GF-D8 (cell line): Measurements from ENCODE around the gene KIF26A.

Source experiments
- DNase-seq: peaks from one replicate; lab custom pipeline; 2025; lab: John Stamatoyannopoulos, UW

The KIF26A gene

GRCh38 chr14:104101086-104101621 lies 37.2 kb upstream of the KIF26A start:
- DNase-seq, result no peak

- DNase-seq, result no peak
Measured at GRCh38 chr14:104101651-104102281, 36.6 kb upstream of the KIF26A start.

GRCh38 chr14:104102282-104102914 lies 36.0 kb upstream of the KIF26A start:
- DNase-seq, result no peak

- no peak for DNase-seq
Measured at GRCh38 chr14:104103061-104103445, 35.3 kb upstream of the KIF26A start.

GRCh38 chr14:104103446-104104075 lies 34.8 kb upstream of the KIF26A start:
- no peak for DNase-seq

GRCh38 chr14:104104076-104104901 lies 34.1 kb upstream of the KIF26A start:
- DNase-seq, result no peak

- DNase-seq, result no peak
Measured at GRCh38 chr14:104105071-104105821, 33.1 kb upstream of the KIF26A start.

GRCh38 chr14:104105822-104106470 lies 32.4 kb upstream of the KIF26A start:
- no peak for DNase-seq

GRCh38 chr14:104106471-104106991 lies 31.9 kb upstream of the KIF26A start:
- DNase-seq, result no peak

- DNase-seq, result no peak
Measured at GRCh38 chr14:104107101-104107581, 31.2 kb upstream of the KIF26A start.

- no peak for DNase-seq
Measured at GRCh38 chr14:104107611-104108569, 30.5 kb upstream of the KIF26A start.

- DNase-seq, result no peak
Measured at GRCh38 chr14:104108570-104109541, 29.5 kb upstream of the KIF26A start.

GRCh38 chr14:104109731-104110361 lies 28.5 kb upstream of the KIF26A start:
- DNase-seq, result no peak

- no peak for DNase-seq
Measured at GRCh38 chr14:104110491-104111209, 27.7 kb upstream of the KIF26A start.

GRCh38 chr14:104111301-104112112 lies 26.9 kb upstream of the KIF26A start:
- DNase-seq, result no peak

- DNase-seq, result no peak
Measured at GRCh38 chr14:104112113-104112505, 26.3 kb upstream of the KIF26A start.
